Peyer's patch (tissue), 4 donors: ENCODE measurements around the gene NARS2.

Experiments
- CTCF ChIP-seq, 6 experiments: fragments of 450-650 bp in 4 of 6; fragments of 200-600 bp in 2 of 6; sonication (generic) in 1 of 6; IDR thresholded peaks; one replicate each; pipeline ENCODE4 v1.5.1; 2017 to 2019; ENCODE audit warnings: antibody characterized with exemption in 6 of 6, mild to moderate bottlenecking in 3 of 6, moderate library complexity in 1 of 6
- POLR2A ChIP-seq, 2 donors: fragments of 450-650 bp; IDR thresholded peaks; one replicate each; pipeline ENCODE4 v1.5.1; 2017; ENCODE audit warnings: antibody characterized with exemption in 2 of 2, mild to moderate bottlenecking in 2 of 2, moderate library complexity in 2 of 2

- peak; percentile 33 to 76 (median 56) for TF ChIP-seq CTCF (IDR thresholded peaks at IDR 0.05)
- TF ChIP-seq POLR2A (IDR thresholded peaks at IDR 0.05) = no peak
These were observed 154.4 kb downstream of the NARS2 start for GRCh38 chr11:78420255-78420764.
